Heart right ventricle (tissue), 16 donors: Measurements from ENCODE around the gene BRD2. TPM values are rescaled to one million over a fixed set of nuclear protein-coding genes. Genes with fewer than 3 reads are reported as not detected.
A peak's percentile ranks its signal among the peaks of the same experiment; 100 is the strongest.

ENCODE experiments used
- ATAC-seq, 8 donors: fragments of 200-7000 bp; cut with Tn5 transposase; one replicate each; pipeline ENCODE4 v1.9.1; 2020; ENCODE audit warnings: mild to moderate bottlenecking in 8 of 8, moderate library complexity in 8 of 8, moderate number of reproducible peaks in 1 of 8
- DNase-seq, 2 donors: peaks; one replicate each; pipeline ENCODE4 v3.0.0-alpha.2; 2020
- H3K27ac ChIP-seq, 10 donors: fragments of 200-600 bp; sonication (generic) in 2 of 10; one replicate each; pipeline versions ENCODE4 v1.5.0 to v1.8.0; 2020 to 2022; ENCODE audit warnings: mild to moderate bottlenecking in 3 of 10
- H3K27me3 ChIP-seq, 7 donors: fragments of 200-600 bp; one replicate each; pipeline ENCODE4 v1.8.0; 2021 to 2022; ENCODE audit warnings: mild to moderate bottlenecking in 2 of 7
- H3K36me3 ChIP-seq, 9 donors: fragments of 200-600 bp; sonication (generic) in 1 of 9; one replicate each; pipeline versions ENCODE4 v1.5.0 to v1.8.0; 2020 to 2022; ENCODE audit warnings: mild to moderate bottlenecking in 2 of 9
- H3K4me1 ChIP-seq, 9 donors: fragments of 200-600 bp; sonication (generic) in 1 of 9; one replicate each; pipeline versions ENCODE4 v1.5.0 to v1.8.0; 2020 to 2022; ENCODE audit warnings: mild to moderate bottlenecking in 4 of 9
- H3K4me3 ChIP-seq, 10 donors: fragments of 200-600 bp; sonication (generic) in 2 of 10; one replicate each; pipeline versions ENCODE4 v1.5.0 to v1.8.0; 2020 to 2022; ENCODE audit warnings: mild to moderate bottlenecking in 7 of 10, moderate library complexity in 2 of 10
- H3K9me3 ChIP-seq, 11 donors: fragments of 200-600 bp in 10 of 11; sonication (generic) in 2 of 11; one replicate each; pipeline versions ENCODE4 v1.5.0 to v1.8.0; 2013 to 2022; ENCODE audit warnings: mild to moderate bottlenecking in 2 of 11, control low read depth in 1 of 11, moderate library complexity in 1 of 11
- WGBS, 2 donors: extraction: QIAGEN DNeasy Blood & Tissue Kit; methylation state at CpG; one replicate each; pipeline ENCODE4 v1.1.7; 2013; ENCODE audit warnings: inconsistent platforms in 1 of 2; 5-methylcytosine and 5-hydroxymethylcytosine counted together
- intact Hi-C, 10 donors: fragments of 100-400 bp; cut with DNase I; formaldehyde crosslinking; loops; one replicate each; pipeline versions ENCODE4 v1.11.1 to v1.14.2; 2022
- polyA plus RNA-seq, 2 donors: library from polyadenylated mRNA; stranded (reverse); fragments of 200-250 nt; gene quantifications; one replicate each; pipeline ENCODE4 v1.2.3, GENCODE V29; 2013
- total RNA-seq, 10 donors: library from RNA; stranded (reverse); fragmentation: NEBNext Ultra II Directional in 3 of 10; extraction: Animal tissue kit (Norgen Biotek cat#: 25700) in 3 of 10; gene quantifications; one replicate each; pipeline versions ENCODE4 v1.2.1 to v1.2.4, GENCODE V29; 2021 to 2023
- TF ChIP-seq, protein P1 (sequence below), 9 donors: fragments of 200-600 bp; sonication (generic) in 2 of 9; IDR thresholded peaks; one replicate each; pipeline versions ENCODE4 v1.5.0 to v1.8.0; 2021 to 2022; ENCODE audit warnings: antibody characterized with exemption in 9 of 9, mild to moderate bottlenecking in 5 of 9, moderate library complexity in 1 of 9
- donor health status: Arrhythmogenic right ventricular cardiomyopathy.
- donor health status: ischemic (EF 13 %, LVEDD 7.1; RV severe dilation, severe dysfunction).
- donor health status: healthy with polysubstance abuse.
- donor health status: DM: no; HTN: yes; CAD: no.
- donor health status: DM: no; HTN: no; CAD: no.
- donor health status: ischemic (EF 25% LVEDD 6.9; RV normal size, moderate dysfunction).
- donor health status: ischemic (EF 25% LVEDD 5.7; RV mildly dilated, moderate dysfunction).
- donor health status: healthy.
- donor health status: DM: yes; HTN: yes; CAD: no.
- donor health status: Ischemic cardiomyopathy.
- donor health status: ischemic (EF 35%, LVEDD 5.7; RV mildly dilated, moderate dysfunction).
- donor health status: nonischemic (EF 11% LVEDD 7.7; RV severe dilation, severe dysfunction).
- donor health status: DM: yes; HTN: yes; CAD: no.
- donor health status: PGD.
- donor health status: ischemic (EF 29% LVEDD 5.4; RV normal size, mild dysfunction).
- donor health status: nonischemic (EF 23%, LVEDD 6.1; RV moderate dilation, normal function).

The BRD2 gene
- total and polyA plus RNA-seq, 12 donors = 49.3 to 97.0 (median 74.9) TPM

GRCh38 chr6:32968867-32969684, 682 bp downstream of the BRD2 start:
- 0 to 2% methylated on average over 38 to 40 of the region's 40 CpGs for WGBS, 2 donors
- Histone ChIP-seq H3K4me3 (peak overlapping the region; percentile 51 to 99 (median 90)), H3K27ac (peak overlapping the region; percentile 93 to 100 (median 100)), H3K36me3 (peaks cover 3 to 20% (median 9%) of the 10 kb centered on the region in 9 donors), H3K9me3 (no peaks in the 10 kb centered on the region), H3K27me3 (no peaks in the 10 kb centered on the region), H3K4me1 (peaks cover 3 to 38% (median 17%) of the 10 kb centered on the region in 9 donors)
- peak; percentile 34 to 58 (median 52) for ATAC-seq
- intact Hi-C loops = loop anchor here in 3 of 10 donors (1.0 to 5.0 kb wide), 4 partner anchors 16 to 228 kb away; partner anchors contain the start of gene HLA-DMA (in 1 of the 3)
- peak; percentile 69 to 75 for DNase-seq
- TF ChIP-seq, protein P1, sequence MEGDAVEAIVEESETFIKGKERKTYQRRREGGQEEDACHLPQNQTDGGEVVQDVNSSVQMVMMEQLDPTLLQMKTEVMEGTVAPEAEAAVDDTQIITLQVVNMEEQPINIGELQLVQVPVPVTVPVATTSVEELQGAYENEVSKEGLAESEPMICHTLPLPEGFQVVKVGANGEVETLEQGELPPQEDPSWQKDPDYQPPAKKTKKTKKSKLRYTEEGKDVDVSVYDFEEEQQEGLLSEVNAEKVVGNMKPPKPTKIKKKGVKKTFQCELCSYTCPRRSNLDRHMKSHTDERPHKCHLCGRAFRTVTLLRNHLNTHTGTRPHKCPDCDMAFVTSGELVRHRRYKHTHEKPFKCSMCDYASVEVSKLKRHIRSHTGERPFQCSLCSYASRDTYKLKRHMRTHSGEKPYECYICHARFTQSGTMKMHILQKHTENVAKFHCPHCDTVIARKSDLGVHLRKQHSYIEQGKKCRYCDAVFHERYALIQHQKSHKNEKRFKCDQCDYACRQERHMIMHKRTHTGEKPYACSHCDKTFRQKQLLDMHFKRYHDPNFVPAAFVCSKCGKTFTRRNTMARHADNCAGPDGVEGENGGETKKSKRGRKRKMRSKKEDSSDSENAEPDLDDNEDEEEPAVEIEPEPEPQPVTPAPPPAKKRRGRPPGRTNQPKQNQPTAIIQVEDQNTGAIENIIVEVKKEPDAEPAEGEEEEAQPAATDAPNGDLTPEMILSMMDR (IDR thresholded peaks at IDR 0.05) = peak in 2 of 9 donors; percentile 12 to 27

GRCh38 chr6:32969685-32970412, 1.5 kb downstream of the BRD2 start:
- H3K36me3 ChIP-seq = peaks cover 7 to 28% (median 10%) of the 10 kb centered on the region in 9 donors
- ATAC-seq (peak; percentile 3 to 33 (median 18)), DNase-seq (peak; percentile 73 to 89)
- no peaks in the 10 kb centered on the region for H3K9me3 ChIP-seq
- TF ChIP-seq, protein P1 (IDR thresholded peaks at IDR 0.05) = peak in 8 of 9 donors; percentile 13 to 49 (median 33)
- no peaks in the 10 kb centered on the region for H3K27me3 ChIP-seq
- peak overlapping the region; percentile 51 to 99 (median 90) for H3K4me3 ChIP-seq
- 0 to 1% methylated on average over 19 of the region's 19 CpGs for WGBS, 2 donors
- H3K4me1 ChIP-seq = peaks cover 8 to 37% (median 24%) of the 10 kb centered on the region in 9 donors
- intact Hi-C loops = loop anchor here in 3 of 10 donors (5.0 kb wide), 4 partner anchors 38 to 773 kb away; no protein-coding TSS in a partner anchor
- H3K27ac ChIP-seq = peak overlapping the region; percentile 93 to 100 (median 100)

DNA sequence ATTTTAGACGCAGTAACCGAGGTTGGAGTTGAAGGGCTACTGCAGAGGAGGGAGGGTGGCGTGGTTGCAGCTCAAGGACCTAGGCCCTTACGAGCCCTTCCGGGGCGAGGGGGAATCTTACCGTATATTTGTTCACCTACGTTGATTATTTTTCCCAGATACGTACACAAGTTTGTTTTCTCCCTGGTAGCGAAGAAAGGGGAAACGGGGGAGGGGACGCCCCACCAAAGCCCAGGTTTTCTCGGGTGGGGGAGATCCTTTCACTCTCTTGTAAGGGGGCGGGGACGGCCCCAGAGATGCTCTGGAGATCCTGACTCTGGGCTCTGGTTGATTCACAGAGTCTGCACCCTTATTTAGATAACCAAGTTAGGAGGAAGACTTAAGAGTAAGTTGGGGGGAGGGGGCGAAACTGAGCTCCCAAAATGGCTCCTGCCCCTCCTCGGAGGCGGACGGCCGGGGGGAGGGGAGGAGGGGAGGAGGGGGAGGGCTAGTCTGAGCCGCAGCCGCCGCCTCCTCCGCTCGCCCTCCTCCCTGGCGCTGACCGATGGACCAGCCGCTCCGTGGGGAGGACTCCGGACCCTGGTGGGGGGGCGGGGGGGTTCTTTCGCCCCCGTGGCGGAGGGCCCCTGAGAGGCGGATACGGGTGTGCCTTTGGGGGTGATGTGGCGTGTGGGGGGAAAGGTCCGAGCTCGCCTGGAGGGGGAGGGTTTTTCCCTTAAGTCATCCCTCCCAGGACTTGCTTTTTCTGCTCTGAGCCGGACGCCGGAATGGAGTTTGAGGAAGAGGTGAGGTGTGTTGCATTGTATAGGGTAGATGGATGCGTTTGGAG, 2.2 kb downstream of the BRD2 start:
- ATAC-seq = peak; percentile 35 to 69 (median 61)
- TF ChIP-seq, protein P1 (IDR thresholded peaks at IDR 0.05) = no peak
- peak; percentile 91 to 93 for DNase-seq
- H3K4me1 ChIP-seq = peaks cover 9 to 42% (median 31%) of the 10 kb centered on the region in 9 donors
- peak overlapping the region; percentile 93 to 100 (median 100) for H3K27ac ChIP-seq
- H3K9me3 ChIP-seq = no peaks in the 10 kb centered on the region
- 1% methylated on average over 34 to 43 of the region's 43 CpGs for WGBS, 2 donors
- peaks cover 7 to 36% (median 15%) of the 10 kb centered on the region in 9 donors for H3K36me3 ChIP-seq
- H3K27me3 ChIP-seq = no peaks in the 10 kb centered on the region
- intact Hi-C loops = loop anchor here in 1 of 10 donors (5.0 kb wide), 1 partner anchor 773 kb away; no protein-coding TSS in a partner anchor
- H3K4me3 ChIP-seq = peak overlapping the region; percentile 51 to 99 (median 90)
